Measurements from ENCODE around the gene LRP2. TPM values are rescaled to one million over a fixed set of nuclear protein-coding genes. Genes with fewer than 3 reads are reported as not detected.

The LRP2 gene
- total RNA-seq, 4 donors from 2014 or later, result 0.65 TPM; not detected in 3

DNA sequence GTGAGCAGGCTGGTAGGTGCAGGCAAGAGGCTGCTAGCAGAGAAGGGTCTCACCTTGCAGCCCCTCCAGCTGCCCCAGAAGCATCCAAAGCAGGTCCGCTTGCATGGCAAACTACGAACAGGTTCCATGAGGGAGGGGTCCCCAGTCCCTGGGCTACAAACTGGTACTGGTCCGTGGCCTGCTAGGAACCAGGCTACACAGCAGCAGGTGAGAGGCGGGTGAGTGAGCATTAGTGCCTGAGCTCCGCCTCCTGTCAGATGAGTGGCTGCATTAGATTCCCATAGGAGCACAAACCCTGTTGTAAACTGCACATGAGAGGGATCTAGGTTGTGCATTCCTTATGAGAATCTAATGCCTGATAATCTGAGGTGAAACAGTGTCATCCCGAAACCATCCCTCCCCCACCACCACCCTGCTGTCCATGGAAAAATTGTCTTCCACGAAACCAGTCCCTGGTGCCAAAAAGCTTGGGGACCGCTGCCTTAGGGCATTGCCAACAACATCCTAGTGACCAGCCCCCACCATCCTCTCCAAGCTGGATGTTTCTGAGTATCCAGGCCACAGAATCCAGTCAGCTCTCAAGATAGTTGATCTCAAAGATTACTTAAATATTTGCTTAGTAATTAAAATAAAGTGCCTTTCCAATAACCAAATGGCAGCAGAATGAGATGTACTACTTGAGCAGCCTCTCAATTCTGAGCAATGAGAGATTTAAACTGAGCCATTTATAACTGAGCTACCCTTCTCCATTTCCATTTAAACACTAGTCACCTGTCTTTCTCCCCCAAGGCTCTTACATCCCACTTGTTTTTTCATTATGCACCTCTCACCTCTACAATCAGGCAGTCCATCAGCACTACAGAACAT, 32.4 kb downstream of the LRP2 start:
- TF ChIP-seq CTCF (IDR thresholded peaks at IDR 0.05; ENCODE audit: low read depth), result no peak

DNA sequence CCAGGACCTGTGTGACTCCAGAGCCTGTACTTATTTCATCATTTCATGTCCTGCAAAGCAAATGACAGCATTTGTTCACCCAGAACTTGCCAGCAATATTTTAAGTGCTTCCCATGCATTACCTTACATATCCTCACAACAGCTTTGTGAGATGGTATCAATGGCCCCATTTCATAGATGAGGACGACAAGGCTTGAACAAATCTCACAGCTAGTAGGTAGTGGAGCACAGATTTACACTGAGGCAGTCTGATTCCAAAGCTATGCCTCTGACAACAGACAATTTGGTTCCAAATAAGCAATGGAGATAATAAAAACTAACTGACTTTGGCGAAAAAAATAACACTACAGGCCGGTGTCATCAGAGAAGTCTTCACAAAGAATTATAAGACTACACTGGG, 33.5 kb downstream of the LRP2 start:
- no peak for TF ChIP-seq CTCF (IDR thresholded peaks at IDR 0.05; ENCODE audit: low read depth)

DNA sequence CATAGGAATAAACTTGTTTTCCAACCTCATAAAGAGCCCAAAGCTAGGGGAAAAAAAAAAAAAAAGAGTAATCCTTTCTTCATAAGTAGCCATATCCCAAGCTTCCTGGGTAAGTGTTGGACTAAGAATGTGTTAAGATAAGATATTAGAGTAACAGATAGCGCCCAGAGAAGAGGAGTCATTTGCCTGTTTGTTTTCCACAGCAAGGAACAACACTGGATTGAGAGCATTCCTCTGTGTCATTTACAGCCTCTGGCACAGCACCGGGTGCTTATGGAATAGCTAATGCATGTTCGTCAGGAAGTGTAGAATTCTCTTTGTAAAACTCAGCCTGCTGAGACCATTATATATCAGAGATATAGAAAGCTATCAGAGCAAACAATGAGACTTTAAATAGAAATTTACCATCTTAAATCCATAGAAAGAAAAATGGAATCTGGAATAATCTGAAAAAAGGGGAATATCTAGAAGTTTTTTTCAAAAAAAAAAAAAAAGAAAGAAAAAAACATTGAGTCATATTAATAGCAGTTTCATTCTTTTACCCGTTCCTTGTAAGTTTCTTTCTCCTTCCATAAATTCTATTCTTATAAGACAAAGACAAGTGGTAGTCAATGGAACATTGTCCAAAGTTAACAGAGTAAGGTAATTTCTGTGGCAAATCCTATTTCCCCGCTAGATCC, 37.6 kb downstream of the LRP2 start:
- TF ChIP-seq CTCF (IDR thresholded peaks at IDR 0.05; ENCODE audit: low read depth), result no peak

DNA sequence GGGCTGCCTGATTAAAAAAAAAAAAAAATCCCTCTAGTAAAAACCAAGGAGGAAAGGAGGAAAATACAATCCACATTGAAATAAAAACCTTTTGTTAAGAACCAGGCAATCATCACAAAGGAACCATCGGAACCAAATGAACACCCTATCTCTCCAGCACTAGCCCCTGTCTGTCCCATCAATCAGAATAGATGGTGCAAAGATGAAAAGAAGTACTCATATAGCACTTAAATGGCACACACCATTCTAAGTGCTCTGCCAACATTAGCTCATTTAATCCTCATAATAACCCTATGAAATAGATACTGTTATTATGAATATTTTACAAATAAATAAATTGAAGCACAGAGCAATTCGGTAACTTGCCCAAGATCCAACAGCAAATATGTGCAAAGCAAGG, 38.5 kb downstream of the LRP2 start:
- TF ChIP-seq CTCF (IDR thresholded peaks at IDR 0.05; ENCODE audit: low read depth), result no peak

GRCh38 chr2:169320561-169320960, 41.8 kb downstream of the LRP2 start:
- TF ChIP-seq CTCF (IDR thresholded peaks at IDR 0.05; ENCODE audit: low read depth), result no peak

DNA sequence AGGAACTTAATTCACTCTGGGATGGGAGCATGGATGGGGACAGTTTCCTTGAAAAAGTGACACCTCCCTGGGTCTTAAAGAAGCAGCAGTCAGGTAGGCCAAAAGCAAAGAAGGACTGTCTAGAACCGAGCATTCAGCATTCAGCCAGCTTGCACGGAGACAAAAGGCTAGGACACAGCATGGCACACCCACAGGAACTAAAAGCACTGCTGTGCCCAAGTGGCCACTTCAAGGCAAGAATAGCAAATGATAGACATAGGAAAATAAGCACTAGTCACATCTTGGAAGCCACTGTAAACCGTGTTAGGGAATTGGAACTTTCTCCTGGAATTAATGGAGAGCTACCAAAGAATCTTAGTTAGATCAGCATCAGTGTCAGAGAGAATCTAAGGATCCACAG, 47.0 kb downstream of the LRP2 start:
- TF ChIP-seq CTCF (IDR thresholded peaks at IDR 0.05; ENCODE audit: low read depth), result no peak

- no peak for TF ChIP-seq CTCF (IDR thresholded peaks at IDR 0.05; ENCODE audit: low read depth)
Observed at GRCh38 chr2:169303579-169304305, 58.6 kb downstream of the LRP2 start.
